NCI-H146 treated with DMSO at 0.1 percent for 48 hours (cell line): Measurements from ENCODE around the gene SERPINE1.
"Not testable (repeated sequence)": the region's sequence is repeated elsewhere in the genome, so short reads cannot be mapped to it uniquely, and the experiment has no call there.

Source experiments
- DNase-seq: peaks from one replicate; lab custom pipeline; 2025; ENCODE audit not compliant: unreplicated experiment; lab: John Stamatoyannopoulos, UW

Gene SERPINE1

GRCh38 chr7:101100858-101101847 lies 25.8 kb upstream of the SERPINE1 start:
- no peak for DNase-seq

- no peak for DNase-seq
These were observed 24.9 kb upstream of the SERPINE1 start for GRCh38 chr7:101102026-101102425.

GRCh38 chr7:101103701-101104100 lies 23.2 kb upstream of the SERPINE1 start:
- DNase-seq: not testable (repeated sequence)

GRCh38 chr7:101104193-101104713 lies 22.7 kb upstream of the SERPINE1 start:
- no peak for DNase-seq

GRCh38 chr7:101104799-101105198 lies 22.1 kb upstream of the SERPINE1 start:
- DNase-seq: no peak

- not testable (repeated sequence) for DNase-seq
These were observed 21.7 kb upstream of the SERPINE1 start for GRCh38 chr7:101105248-101105647.

- DNase-seq: no peak
These were observed 20.5 kb upstream of the SERPINE1 start for GRCh38 chr7:101106386-101106785.

GRCh38 chr7:101108330-101108857 lies 18.5 kb upstream of the SERPINE1 start:
- no peak for DNase-seq

- DNase-seq: no peak
These were observed 17.9 kb upstream of the SERPINE1 start for GRCh38 chr7:101108961-101109360.

- no peak for DNase-seq
These were observed 17.5 kb upstream of the SERPINE1 start for GRCh38 chr7:101109368-101109767.

GRCh38 chr7:101111261-101111660 lies 15.6 kb upstream of the SERPINE1 start:
- DNase-seq: no peak

GRCh38 chr7:101112233-101112632 lies 14.7 kb upstream of the SERPINE1 start:
- DNase-seq: no peak

- not testable (repeated sequence) for DNase-seq
These were observed 13.8 kb upstream of the SERPINE1 start for GRCh38 chr7:101113140-101113539.

- DNase-seq: no peak
These were observed 13.1 kb upstream of the SERPINE1 start for GRCh38 chr7:101113836-101114235.

GRCh38 chr7:101114492-101114891 lies 12.4 kb upstream of the SERPINE1 start:
- DNase-seq: no peak

- no peak for DNase-seq
These were observed 11.7 kb upstream of the SERPINE1 start for GRCh38 chr7:101115215-101115614.

- no peak for DNase-seq
These were observed 10.0 kb upstream of the SERPINE1 start for GRCh38 chr7:101116898-101117297.

- no peak for DNase-seq
These were observed 8.0 kb upstream of the SERPINE1 start for GRCh38 chr7:101118856-101119255.

GRCh38 chr7:101119876-101120275 lies 7.0 kb upstream of the SERPINE1 start:
- DNase-seq: no peak

GRCh38 chr7:101120315-101120714 lies 6.6 kb upstream of the SERPINE1 start:
- DNase-seq: no peak

GRCh38 chr7:101121631-101121990 lies 5.3 kb upstream of the SERPINE1 start:
- DNase-seq: not testable (repeated sequence)
